Measurements from ENCODE around the gene LDB2.
"Not testable (repeated sequence)": the region's sequence is repeated elsewhere in the genome, so short reads cannot be mapped to it uniquely, and the experiment has no call there.

The LDB2 gene

GRCh38 chr4:16545656-16546055 lies 352.8 kb downstream of the LDB2 start:
- DNase-seq (ENCODE audit: low read depth, low spot score): no peak

- no peak for DNase-seq (ENCODE audit: low read depth, low spot score)
These were observed 353.6 kb downstream of the LDB2 start for GRCh38 chr4:16544869-16545268.

GRCh38 chr4:16544251-16544721 lies 354.2 kb downstream of the LDB2 start:
- DNase-seq (ENCODE audit: low read depth, low spot score): no peak

- DNase-seq (ENCODE audit: low read depth, low spot score): no peak
These were observed 360.5 kb downstream of the LDB2 start for GRCh38 chr4:16537926-16538325.

GRCh38 chr4:16532240-16532970 lies 366.0 kb downstream of the LDB2 start:
- no peak for DNase-seq (ENCODE audit: low read depth, low spot score)

GRCh38 chr4:16530688-16531635 lies 367.5 kb downstream of the LDB2 start:
- no peak for DNase-seq (ENCODE audit: low read depth, low spot score)

- no peak for DNase-seq (ENCODE audit: low read depth, low spot score)
These were observed 373.4 kb downstream of the LDB2 start for GRCh38 chr4:16524911-16525554.

- no peak for DNase-seq (ENCODE audit: low read depth, low spot score)
These were observed 374.0 kb downstream of the LDB2 start for GRCh38 chr4:16524406-16524805.

- not testable (repeated sequence) for DNase-seq (ENCODE audit: low read depth, low spot score)
These were observed 374.9 kb downstream of the LDB2 start for GRCh38 chr4:16523526-16523925.

GRCh38 chr4:16521156-16521915 lies 377.1 kb downstream of the LDB2 start:
- no peak for DNase-seq (ENCODE audit: low read depth, low spot score)

GRCh38 chr4:16516796-16517439 lies 381.5 kb downstream of the LDB2 start:
- no peak for DNase-seq (ENCODE audit: low read depth, low spot score)

- DNase-seq (ENCODE audit: low read depth, low spot score): no peak
These were observed 384.6 kb downstream of the LDB2 start for GRCh38 chr4:16513876-16514275.

- no peak for DNase-seq (ENCODE audit: low read depth, low spot score)
These were observed 389.5 kb downstream of the LDB2 start for GRCh38 chr4:16508968-16509367.

- no peak for DNase-seq (ENCODE audit: low read depth, low spot score)
These were observed 392.7 kb downstream of the LDB2 start for GRCh38 chr4:16505726-16506125.

GRCh38 chr4:16505267-16505666 lies 393.2 kb downstream of the LDB2 start:
- DNase-seq (ENCODE audit: low read depth, low spot score): no peak

GRCh38 chr4:16503421-16504100 lies 394.9 kb downstream of the LDB2 start:
- DNase-seq (ENCODE audit: low read depth, low spot score): no peak

- no peak for DNase-seq (ENCODE audit: low read depth, low spot score)
These were observed 399.5 kb downstream of the LDB2 start for GRCh38 chr4:16498978-16499377.

GRCh38 chr4:16496501-16496900 lies 401.9 kb downstream of the LDB2 start:
- DNase-seq (ENCODE audit: low read depth, low spot score): no peak

GRCh38 chr4:16492872-16493271 lies 405.6 kb downstream of the LDB2 start:
- no peak for DNase-seq (ENCODE audit: low read depth, low spot score)

- no peak for DNase-seq (ENCODE audit: low read depth, low spot score)
These were observed 409.2 kb downstream of the LDB2 start for GRCh38 chr4:16489226-16489625.
